ENCODE measurements around the gene TMEM250.

TMEM250 gene

GRCh38 chr9:136108648-136109266 lies 9.9 kb downstream of the TMEM250 start:
- no peak overlapping the region for H3K4me3 ChIP-seq (ENCODE audit: low read depth, low read length)
- no peak for TF ChIP-seq CTCF (IDR thresholded peaks at IDR 0.05; ENCODE audit: insufficient read depth, low read length, missing control alignments)
- DNase-seq (ENCODE audit: low read depth, low spot score) = no peak
- ChIA-PET CTCF (interaction anchor here (1.0 to 4.0 kb wide), 6 partner anchors 10 to 140 kb away, joined by 3 to 23 read pairs (median 4); no protein-coding TSS in a partner anchor), POLR2A (interaction anchor here (1.1 to 1.2 kb wide), 2 partner anchors 9 to 13 kb away, joined by 5 to 7 read pairs; no protein-coding TSS in a partner anchor)

GRCh38 chr9:136107953-136108647 lies 10.6 kb downstream of the TMEM250 start:
- POLR2A ChIA-PET = no interaction called here
- CTCF ChIA-PET = interaction anchor here (0.9 to 1.6 kb wide), 3 partner anchors 9 to 140 kb away, joined by 3 to 4 read pairs (median 3); no protein-coding TSS in a partner anchor
- no peak overlapping the region for H3K4me3 ChIP-seq (ENCODE audit: low read depth, low read length)
- TF ChIP-seq CTCF (IDR thresholded peaks at IDR 0.05; ENCODE audit: insufficient read depth, low read length, missing control alignments) = no peak
- DNase-seq (ENCODE audit: low read depth, low spot score) = no peak

- ChIA-PET CTCF (interaction anchor here (0.9 to 1.0 kb wide), 2 partner anchors 11 to 140 kb away, joined by 3 read pairs; no protein-coding TSS in a partner anchor), POLR2A (no interaction called here)
These were observed 11.3 kb downstream of the TMEM250 start for GRCh38 chr9:136107155-136107952.

GRCh38 chr9:136105398-136106135 lies 13.1 kb downstream of the TMEM250 start:
- POLR2A ChIA-PET = no interaction called here
- DNase-seq (ENCODE audit: low read depth, low spot score) = no peak
- TF ChIP-seq CTCF (IDR thresholded peaks at IDR 0.05; ENCODE audit: insufficient read depth, low read length, missing control alignments) = no peak
- no peak overlapping the region for H3K4me3 ChIP-seq (ENCODE audit: low read depth, low read length)
- CTCF ChIA-PET = interaction anchor here (0.8 to 1.3 kb wide), 4 partner anchors 8 to 137 kb away, joined by 3 to 7 read pairs (median 4); no protein-coding TSS in a partner anchor

More at GRCh38 chr9:136107155-136107952, 11.3 kb downstream of the TMEM250 start:
- H3K4me3 ChIP-seq (ENCODE audit: low read depth, low read length) = no peak overlapping the region
- no peak for TF ChIP-seq CTCF (IDR thresholded peaks at IDR 0.05; ENCODE audit: insufficient read depth, low read length, missing control alignments)
- DNase-seq (ENCODE audit: low read depth, low spot score) = no peak

- CTCF ChIA-PET = no interaction called here
- no peak overlapping the region for H3K4me3 ChIP-seq (ENCODE audit: low read depth, low read length)
- POLR2A ChIA-PET = no interaction called here
- no peak for DNase-seq (ENCODE audit: low read depth, low spot score)
- no peak for TF ChIP-seq CTCF (IDR thresholded peaks at IDR 0.05; ENCODE audit: insufficient read depth, low read length, missing control alignments)
These were observed 13.8 kb downstream of the TMEM250 start for GRCh38 chr9:136104916-136105315.

All from AG04449 (cell line).